Measurements from ENCODE around the gene TNFRSF18.

DNA sequence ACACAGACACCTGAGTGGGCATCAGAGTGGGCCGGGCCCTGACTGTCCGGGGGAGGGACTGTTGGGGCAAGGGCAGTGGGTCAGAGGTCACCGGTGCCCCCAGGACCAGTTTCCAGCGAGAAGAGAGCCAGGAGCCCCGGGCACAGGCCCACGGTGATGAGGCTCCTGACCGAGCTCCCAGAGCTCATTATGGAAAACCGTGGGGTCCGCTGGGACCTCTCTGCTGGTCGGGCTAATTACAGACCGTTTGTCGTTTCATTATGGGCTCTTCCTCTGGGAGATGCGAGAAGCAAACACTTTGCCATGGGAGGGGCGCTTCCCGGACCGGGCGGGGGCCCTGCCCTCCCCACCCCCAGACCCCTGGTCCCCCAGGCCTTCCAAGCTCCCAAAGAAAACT, 44.7 kb downstream of the TNFRSF18 start:
- TF ChIP-seq, protein P1, sequence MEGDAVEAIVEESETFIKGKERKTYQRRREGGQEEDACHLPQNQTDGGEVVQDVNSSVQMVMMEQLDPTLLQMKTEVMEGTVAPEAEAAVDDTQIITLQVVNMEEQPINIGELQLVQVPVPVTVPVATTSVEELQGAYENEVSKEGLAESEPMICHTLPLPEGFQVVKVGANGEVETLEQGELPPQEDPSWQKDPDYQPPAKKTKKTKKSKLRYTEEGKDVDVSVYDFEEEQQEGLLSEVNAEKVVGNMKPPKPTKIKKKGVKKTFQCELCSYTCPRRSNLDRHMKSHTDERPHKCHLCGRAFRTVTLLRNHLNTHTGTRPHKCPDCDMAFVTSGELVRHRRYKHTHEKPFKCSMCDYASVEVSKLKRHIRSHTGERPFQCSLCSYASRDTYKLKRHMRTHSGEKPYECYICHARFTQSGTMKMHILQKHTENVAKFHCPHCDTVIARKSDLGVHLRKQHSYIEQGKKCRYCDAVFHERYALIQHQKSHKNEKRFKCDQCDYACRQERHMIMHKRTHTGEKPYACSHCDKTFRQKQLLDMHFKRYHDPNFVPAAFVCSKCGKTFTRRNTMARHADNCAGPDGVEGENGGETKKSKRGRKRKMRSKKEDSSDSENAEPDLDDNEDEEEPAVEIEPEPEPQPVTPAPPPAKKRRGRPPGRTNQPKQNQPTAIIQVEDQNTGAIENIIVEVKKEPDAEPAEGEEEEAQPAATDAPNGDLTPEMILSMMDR (IDR thresholded peaks at IDR 0.05): no peak
- TF ChIP-seq EZH2 (IDR thresholded peaks at IDR 0.05; ENCODE audit: borderline replicate concordance, insufficient read depth, low read depth, low read length, poor library complexity, severe bottlenecking): no peak
